H1 (cell line): Measurements from ENCODE around the gene GBE1. TPM values are rescaled to one million over a fixed set of nuclear protein-coding genes. Genes with fewer than 3 reads are reported as not detected.

Experiments
- CTCF ChIA-PET: fragments of 300-600 bp; sonication (Branson Sonifier 250); formaldehyde crosslinking; loops from one replicate; lab custom pipeline; 2021; ENCODE audit not compliant: partially characterized antibody; lab: Charles Lee
- POLR2A ChIA-PET: fragments of 300-600 bp; sonication (Branson Sonifier 250); formaldehyde crosslinking; loops from one replicate; lab custom pipeline; 2021; ENCODE audit warnings: inconsistent platforms; ENCODE audit not compliant: partially characterized antibody; lab: Charles Lee
- DNase-seq, 2 experiments: peaks; one replicate each; pipeline versions ENCODE4 v3.0.0 to v3.0.0-alpha.2; 2010 to 2022; ENCODE audit warnings: low spot score in 2 of 2, low read depth in 1 of 2, mixed read lengths in 1 of 2
- FAIRE-seq: peaks from 2 replicates; lab custom pipeline; 2011; peaks lifted over from hg19 to GRCh38; lab: Jason Lieb, UNC
- H2AFZ ChIP-seq: 2 replicates; pipeline ENCODE4 v1.8.1; 2012; ENCODE audit warnings: low read length, inconsistent platforms
- H2AK5ac ChIP-seq: 2 replicates; pipeline ENCODE4 v1.6.1; 2013; ENCODE audit warnings: low read depth, low read length
- H2BK120ac ChIP-seq: replicated peaks from 2 replicates; pipeline ENCODE3; 2013; ENCODE audit warnings: low read depth, low read length, inconsistent platforms
- H2BK12ac ChIP-seq: 2 replicates; pipeline ENCODE4 v1.6.1; 2013; ENCODE audit warnings: low read depth, low read length
- H2BK15ac ChIP-seq: 2 replicates; pipeline ENCODE4 v1.6.1; 2013; ENCODE audit warnings: low read length
- H2BK20ac ChIP-seq: 2 replicates; pipeline ENCODE4 v1.6.1; 2013; ENCODE audit warnings: low read length
- H2BK5ac ChIP-seq: 2 replicates; pipeline ENCODE4 v1.6.1; 2013; ENCODE audit warnings: low read depth, low read length
- H3K14ac ChIP-seq: 2 replicates; pipeline ENCODE4 v1.6.1; 2013; ENCODE audit warnings: inconsistent platforms; ENCODE audit not compliant: insufficient read length
- H3K18ac ChIP-seq: 2 replicates; pipeline ENCODE4 v1.6.1; 2013; ENCODE audit warnings: low read length; ENCODE audit errors: extremely low read depth
- H3K23ac ChIP-seq: 2 replicates; pipeline ENCODE4 v1.6.1; 2013; ENCODE audit warnings: inconsistent platforms; ENCODE audit not compliant: insufficient read length
- H3K23me2 ChIP-seq: 2 replicates; pipeline ENCODE4 v1.6.1; 2013; ENCODE audit warnings: low read depth, low read length
- H3K27ac ChIP-seq: 2 replicates; pipeline ENCODE4 v1.6.1; 2011; ENCODE audit warnings: low read depth, low read length, inconsistent platforms
- H3K27me3 ChIP-seq, 4 experiments: replicated peaks in 1 of 4; 1 replicate in 1 of 4; 2 replicates in 3 of 4; pipeline versions ENCODE4 v1.6.1 to v1.8.1; 2011 to 2013; ENCODE audit warnings: low read length in 3 of 4, mild to moderate bottlenecking in 3 of 4, inconsistent platforms in 2 of 4, mixed read lengths in 2 of 4, moderate library complexity in 1 of 4; ENCODE audit not compliant: control insufficient read depth in 3 of 4, insufficient read depth in 3 of 4; ENCODE audit errors: extremely low read depth in 1 of 4
- H3K36me3 ChIP-seq, 4 experiments: 2 replicates each; pipeline versions ENCODE4 v1.6.1 to v1.8.1; 2011 to 2013; ENCODE audit warnings: mild to moderate bottlenecking in 4 of 4, low read length in 3 of 4, moderate library complexity in 2 of 4, control low read depth in 1 of 4, inconsistent platforms in 1 of 4; ENCODE audit not compliant: insufficient read depth in 4 of 4, control insufficient read depth in 2 of 4
- H3K4ac ChIP-seq: replicated peaks from 2 replicates; pipeline ENCODE3; 2013; ENCODE audit warnings: low read length, low read depth, mixed read lengths, inconsistent platforms; ENCODE audit not compliant: insufficient read length
- H3K4me1 ChIP-seq, 4 experiments: replicated peaks in 1 of 4; 1 replicate in 1 of 4; 2 replicates in 3 of 4; pipeline versions ENCODE4 v1.6.1 to v1.8.1; 2011 to 2013; ENCODE audit warnings: low read length in 3 of 4, inconsistent platforms in 2 of 4, mixed read lengths in 1 of 4; ENCODE audit not compliant: insufficient read depth in 4 of 4, control insufficient read depth in 3 of 4
- H3K4me2 ChIP-seq, 2 experiments: 2 replicates each; pipeline versions ENCODE4 v1.6.1 to v1.8.1; 2011 to 2013; ENCODE audit warnings: low read depth in 2 of 2, low read length in 2 of 2, control low read depth in 1 of 2, inconsistent platforms in 1 of 2, mild to moderate bottlenecking in 1 of 2; ENCODE audit not compliant: insufficient read depth in 1 of 2
- H3K4me3 ChIP-seq, 4 experiments: fragments of 200-600, 300-600 bp in 1 of 4; sonication (generic), shearing (Covaris generic), sonication (Bioruptor Twin) in 1 of 4; 2 replicates each; pipeline versions ENCODE4 v1.5.1 to v1.8.1; 2011 to 2016; ENCODE audit warnings: low read length in 4 of 4, low read depth in 3 of 4, control low read depth in 2 of 4, inconsistent platforms in 2 of 4, mild to moderate bottlenecking in 2 of 4, mixed read lengths in 1 of 4, moderate library complexity in 1 of 4; ENCODE audit not compliant: insufficient read depth in 2 of 4; ENCODE audit errors: extremely low read depth in 1 of 4
- H3K56ac ChIP-seq: replicated peaks from 2 replicates; pipeline ENCODE3; 2013; ENCODE audit warnings: low read depth, mild to moderate bottlenecking, mixed read lengths, low read length, inconsistent platforms; ENCODE audit not compliant: insufficient read length
- H3K79me1 ChIP-seq: 2 replicates; pipeline ENCODE4 v1.6.1; 2013; ENCODE audit warnings: low read depth, low read length, control low read depth
- H3K79me2 ChIP-seq, 2 experiments: 2 replicates each; pipeline versions ENCODE4 v1.6.1 to v1.8.1; 2012 to 2013; ENCODE audit warnings: low read length in 2 of 2, mild to moderate bottlenecking in 2 of 2, inconsistent platforms in 1 of 2; ENCODE audit not compliant: insufficient read depth in 2 of 2, control insufficient read depth in 1 of 2
- H3K9ac ChIP-seq, 4 experiments: replicated peaks in 1 of 4; 1 replicate in 1 of 4; 2 replicates in 3 of 4; pipeline versions ENCODE4 v1.6.1 to v1.8.1; 2011 to 2013; ENCODE audit warnings: low read depth in 3 of 4, low read length in 3 of 4, control low read depth in 2 of 4, mild to moderate bottlenecking in 2 of 4, moderate library complexity in 2 of 4, inconsistent platforms in 1 of 4; ENCODE audit errors: extremely low read depth in 1 of 4
- H3K9me3 ChIP-seq, 2 experiments: 2 replicates each; pipeline versions ENCODE4 v1.6.1 to v1.8.1; 2012 to 2013; ENCODE audit warnings: mild to moderate bottlenecking in 2 of 2, moderate library complexity in 2 of 2, control low read depth in 1 of 2, inconsistent platforms in 1 of 2, low read depth in 1 of 2, low read length in 1 of 2, mixed read lengths in 1 of 2; ENCODE audit not compliant: insufficient read depth in 2 of 2
- H4K20me1 ChIP-seq, 2 experiments: replicated peaks in 1 of 2; 2 replicates each; pipeline versions ENCODE3 to v1.8.1; 2011 to 2013; ENCODE audit warnings: inconsistent platforms in 2 of 2, low read length in 2 of 2, mild to moderate bottlenecking in 1 of 2; ENCODE audit not compliant: insufficient read depth in 2 of 2, control insufficient read depth in 1 of 2
- H4K5ac ChIP-seq: 2 replicates; pipeline ENCODE4 v1.6.1; 2013; ENCODE audit warnings: low read length, low read depth, mixed read lengths, inconsistent platforms; ENCODE audit not compliant: insufficient read length
- H4K8ac ChIP-seq: 2 replicates; pipeline ENCODE4 v1.8.0; 2013; ENCODE audit warnings: mild to moderate bottlenecking, moderate library complexity, low read length, inconsistent platforms; ENCODE audit not compliant: insufficient read depth; ENCODE audit errors: extremely low read depth
- H4K91ac ChIP-seq: replicated peaks from 2 replicates; pipeline ENCODE3; 2013; ENCODE audit warnings: low read length, mixed read lengths, inconsistent platforms; ENCODE audit not compliant: insufficient read length
- CBX5 ChIP-seq: fragments of 300-800, 300-1000 bp; sonication (generic); IDR thresholded peaks from 2 replicates; pipeline ENCODE4 v1.7.1; 2016; ENCODE audit warnings: antibody characterized with exemption, low read length, low read depth
- CEBPB ChIP-seq: IDR thresholded peaks from 2 replicates; pipeline ENCODE4 v1.6.1; 2012; ENCODE audit warnings: low read depth, low read length
- CREB1 ChIP-seq: IDR thresholded peaks from 2 replicates; pipeline ENCODE4 v1.6.1; 2012; ENCODE audit warnings: inconsistent platforms
- HDAC2 ChIP-seq, 2 experiments: fragments of 300-600 bp in 1 of 2; sonication (generic) in 1 of 2; IDR thresholded peaks; 2 replicates each; pipeline ENCODE4 v1.6.1; 2011 to 2012; ENCODE audit warnings: low read depth in 2 of 2, low read length in 2 of 2, mild to moderate bottlenecking in 2 of 2, moderate library complexity in 2 of 2, borderline replicate concordance in 1 of 2, inconsistent platforms in 1 of 2
- JUN ChIP-seq: IDR thresholded peaks from 2 replicates; pipeline ENCODE4 v1.6.1; 2011; ENCODE audit warnings: low read depth, mild to moderate bottlenecking, improper control_type of control experiment, low read length
- NANOG ChIP-seq: IDR thresholded peaks from 2 replicates; pipeline ENCODE4 v1.6.1; 2011; ENCODE audit warnings: low read length, low read depth, mild to moderate bottlenecking, inconsistent platforms; ENCODE audit not compliant: insufficient read depth, poor library complexity, severe bottlenecking
- NRF1 ChIP-seq: IDR thresholded peaks from 2 replicates; pipeline ENCODE4 v1.6.1; 2011; ENCODE audit warnings: mild to moderate bottlenecking, low read depth, low read length, improper control_type of control experiment
- RAD21 ChIP-seq, 2 experiments: IDR thresholded peaks in 1 of 2; conservative IDR thresholded peaks in 1 of 2; 2 replicates each; pipeline ENCODE4 v1.6.1; 2011; ENCODE audit warnings: low read depth in 2 of 2, low read length in 2 of 2, improper control_type of control experiment in 1 of 2, inconsistent platforms in 1 of 2, mild to moderate bottlenecking in 1 of 2, moderate library complexity in 1 of 2
- SP2 ChIP-seq: IDR thresholded peaks from 2 replicates; pipeline ENCODE4 v1.6.1; 2012; ENCODE audit warnings: mild to moderate bottlenecking, low read length, inconsistent platforms
- YY1 ChIP-seq: IDR thresholded peaks from 2 replicates; pipeline ENCODE4 v1.6.1; 2011; ENCODE audit warnings: low read depth, mild to moderate bottlenecking, low read length
- WGBS, 2 experiments: shearing (Covaris generic) in 1 of 2; methylation state at CpG; one replicate each; pipeline versions ENCODE4 v1.1.6 to v1.1.7; 2013 to 2015; ENCODE audit warnings: low lambda C conversion rate in 2 of 2, mixed read lengths in 2 of 2, inconsistent platforms in 1 of 2, low coverage in 1 of 2, missing lambda C conversion rate in 1 of 2; ENCODE audit not compliant: insufficient replicate concordance in 2 of 2, insufficient coverage in 1 of 2, insufficient read length in 1 of 2; ENCODE audit errors: extremely low coverage in 1 of 2, missing lambda C conversion rate in 1 of 2; 5-methylcytosine and 5-hydroxymethylcytosine counted together
- polyA plus RNA-seq, 7 experiments: library from polyadenylated mRNA; depleted of rRNA in 3 of 7; stranded (reverse) in 5 of 7; unstranded in 2 of 7; fragments of >200 nt in 5 of 7; fragments of 200-250 nt in 2 of 7; gene quantifications; 1 replicate in 5 of 7; 2 replicates in 1 of 7; 4 replicates in 1 of 7; pipeline versions ENCODE4 v1.2.1 to v1.2.3, GENCODE V29; 2011 to 2013; ENCODE audit warnings: missing spikeins in 2 of 7, mixed read lengths in 2 of 7
- total RNA-seq: library from RNA; stranded (reverse); fragmentation: NEBNext Ultra II Directional; extraction: Animal tissue kit (Norgen Biotek cat#: 25700); gene quantifications from 2 replicates; pipeline ENCODE4 v1.2.1, GENCODE V29; 2021

The GBE1 gene
- total and polyA plus RNA-seq, 2 of the 8 experiments (the other 6 are each of a cell fraction or from before 2014, with no cell fraction given) = 3.3 to 7.3 TPM

- ChIA-PET POLR2A (no interaction called here), CTCF (interaction anchor here (0.6 to 3.6 kb wide), 43 partner anchors 10 to 1213 kb away, joined by 3 to 46 read pairs (median 4); no protein-coding TSS in a partner anchor)
- no peak overlapping the region for H3K56ac ChIP-seq
- no peaks in the 10 kb centered on the region for H3K79me2 ChIP-seq
- no peak overlapping the region for H4K8ac ChIP-seq
- no peaks in the 10 kb centered on the region for H3K23me2 ChIP-seq
- no peaks in the 10 kb centered on the region for H3K36me3 ChIP-seq
- no peaks in the 10 kb centered on the region for H3K9me3 ChIP-seq
- H3K23ac ChIP-seq = no peak overlapping the region
- H4K20me1 ChIP-seq = no peaks in the 10 kb centered on the region
- H3K4me1 ChIP-seq = no peaks in the 10 kb centered on the region
- no peak overlapping the region for H2BK5ac ChIP-seq
- no peaks in the 10 kb centered on the region for H3K27me3 ChIP-seq
- H4K5ac ChIP-seq = no peak overlapping the region
- FAIRE-seq (peak; percentile 86), DNase-seq (peak; percentile 21 to 87)
- no peak overlapping the region for H3K27ac ChIP-seq
- no peak overlapping the region for H2BK15ac ChIP-seq
- no peak overlapping the region for H2BK120ac ChIP-seq
- H2BK12ac ChIP-seq = no peak overlapping the region
- H3K4ac ChIP-seq = no peak overlapping the region
- no peak overlapping the region for H3K18ac ChIP-seq
- no peak overlapping the region for H2AK5ac ChIP-seq
- WGBS, 2 experiments = 45% methylated on average over 7 of the region's 7 CpGs; no CpG with 5 or more reads in 1 of the 2 experiments
- peak overlapping the region; percentile 67; the same call in 1 of the 2 replicates for H2AFZ ChIP-seq
- no peak overlapping the region for H2BK20ac ChIP-seq
- no peaks in the 10 kb centered on the region for H3K79me1 ChIP-seq
- H3K4me3 ChIP-seq = no peak overlapping the region
- H4K91ac ChIP-seq = no peak overlapping the region
- H3K4me2 ChIP-seq = no peak overlapping the region
- H3K9ac ChIP-seq = no peak overlapping the region
- no peak overlapping the region for H3K14ac ChIP-seq
- peak; percentile 86 to 91 for TF ChIP-seq RAD21 (IDR thresholded peaks at IDR 0.05 in 1 of 2, conservative IDR thresholded peaks at IDR 0.05 in 1 of 2; ENCODE audit: low read depth in 2 of 2, low read length in 2 of 2)
- peak; percentile 52; the same call in 1 of the 2 replicates for TF ChIP-seq CREB1
- TF ChIP-seq CBX5 = no peak
- peak; percentile 78 for TF ChIP-seq YY1
- TF ChIP-seq JUN = no peak
- TF ChIP-seq SP2 = no peak
- TF ChIP-seq NANOG = no peak
- TF ChIP-seq HDAC2 (IDR thresholded peaks at IDR 0.05; ENCODE audit: borderline replicate concordance in 1 of 2, low read depth in 2 of 2, low read length in 2 of 2) = no peak
- no peak for TF ChIP-seq NRF1
- peak; percentile 35; the same call in 1 of the 2 replicates for TF ChIP-seq CEBPB
Observed at GRCh38 chr3:81490541-81491288, 270.7 kb downstream of the GBE1 start.
